Measurements from ENCODE around the gene SYK.
"Not testable (repeated sequence)": the region's sequence is repeated elsewhere in the genome, so short reads cannot be mapped to it uniquely, and the experiment has no call there.

Gene SYK

GRCh38 chr9:90883661-90884060, 82.0 kb downstream of the SYK start:
- DNase-seq = no peak

GRCh38 chr9:90884178-90884577, 82.6 kb downstream of the SYK start:
- DNase-seq = no peak

- DNase-seq = not testable (repeated sequence)
These were observed 85.2 kb downstream of the SYK start for GRCh38 chr9:90886868-90887267.

GRCh38 chr9:90888941-90889340, 87.3 kb downstream of the SYK start:
- no peak for DNase-seq

- no peak for DNase-seq
These were observed 88.7 kb downstream of the SYK start for GRCh38 chr9:90890146-90890810.

- no peak for DNase-seq
These were observed 89.9 kb downstream of the SYK start for GRCh38 chr9:90891308-90892040.

GRCh38 chr9:90892918-90893317, 91.3 kb downstream of the SYK start:
- DNase-seq = no peak

- DNase-seq = no peak
These were observed 92.1 kb downstream of the SYK start for GRCh38 chr9:90893706-90894105.

GRCh38 chr9:90894986-90895687, 93.5 kb downstream of the SYK start:
- DNase-seq = no peak

GRCh38 chr9:90895786-90896185, 94.2 kb downstream of the SYK start:
- no peak for DNase-seq

GRCh38 chr9:90896231-90896630, 94.6 kb downstream of the SYK start:
- no peak for DNase-seq

GRCh38 chr9:90898228-90898627, 96.6 kb downstream of the SYK start:
- DNase-seq = no peak

GRCh38 chr9:90899287-90899686, 97.7 kb downstream of the SYK start:
- no peak for DNase-seq

- DNase-seq = no peak
These were observed 98.5 kb downstream of the SYK start for GRCh38 chr9:90900130-90900529.

- DNase-seq = no peak
These were observed 100.3 kb downstream of the SYK start for GRCh38 chr9:90901933-90902332.

GRCh38 chr9:90903766-90904424, 102.3 kb downstream of the SYK start:
- DNase-seq = no peak

- peak; percentile 79 for DNase-seq
These were observed 103.3 kb downstream of the SYK start for GRCh38 chr9:90904706-90905478.

- no peak for DNase-seq
These were observed 104.2 kb downstream of the SYK start for GRCh38 chr9:90905822-90906221.

GRCh38 chr9:90906316-90907055, 104.9 kb downstream of the SYK start:
- DNase-seq = no peak

GRCh38 chr9:90907056-90907445, 105.4 kb downstream of the SYK start:
- DNase-seq = no peak

GRCh38 chr9:90907790-90908189, 106.2 kb downstream of the SYK start:
- no peak for DNase-seq

GRCh38 chr9:90909225-90909624, 107.6 kb downstream of the SYK start:
- DNase-seq = no peak
